Osteocyte (in vitro differentiated cells): ENCODE measurements around the gene UFSP2. TPM values are rescaled to one million over a fixed set of nuclear protein-coding genes. Genes with fewer than 3 reads are reported as not detected.

Experiments
- DNase-seq: peaks from one replicate; pipeline ENCODE4 v3.0.0; 2021; ENCODE audit warnings: mixed read lengths; ENCODE audit not compliant: unreplicated experiment; ENCODE audit errors: extremely low spot score
- H3K27ac Mint-ChIP-seq: one replicate; pipeline ENCODE4 v1.8.0; 2021; ENCODE audit warnings: mild to moderate bottlenecking, mixed read lengths; ENCODE audit not compliant: unreplicated experiment
- H3K27me3 Mint-ChIP-seq: one replicate; pipeline ENCODE4 v1.8.0; 2021; ENCODE audit warnings: mixed read lengths; ENCODE audit not compliant: unreplicated experiment
- H3K36me3 Mint-ChIP-seq: one replicate; pipeline ENCODE4 v1.8.0; 2021; ENCODE audit warnings: mixed read lengths; ENCODE audit not compliant: unreplicated experiment
- H3K4me1 Mint-ChIP-seq: one replicate; pipeline ENCODE4 v1.8.0; 2021; ENCODE audit warnings: mixed read lengths; ENCODE audit not compliant: unreplicated experiment
- H3K4me3 Mint-ChIP-seq: one replicate; pipeline ENCODE4 v1.8.0; 2021; ENCODE audit warnings: mild to moderate bottlenecking, moderate library complexity, mixed read lengths; ENCODE audit not compliant: unreplicated experiment
- H3K9me3 Mint-ChIP-seq: one replicate; pipeline ENCODE4 v1.8.0; 2021; ENCODE audit warnings: mixed read lengths; ENCODE audit not compliant: unreplicated experiment
- CTCF ChIP-seq: fragments of 200-600 bp; sonication (generic); IDR thresholded peaks from 2 replicates; pipeline ENCODE4 v1.5.0; 2021; ENCODE audit warnings: antibody characterized with exemption, mild to moderate bottlenecking, moderate library complexity
- total RNA-seq: library from RNA; stranded (reverse); gene quantifications from 2 replicates; pipeline ENCODE4 v1.2.1, GENCODE V29; 2021

The UFSP2 gene
- total RNA-seq, 1 donor from 2014 or later: 28.6 TPM

GRCh38 chr4:185470501-185471195 is 44.9 kb upstream of the UFSP2 start:
- peaks cover 20% of the 10 kb centered on the region for H3K4me1 Mint-ChIP-seq
- H3K27me3 Mint-ChIP-seq: peaks cover 8% of the 10 kb centered on the region
- no peaks in the 10 kb centered on the region for H3K36me3 Mint-ChIP-seq
- H3K27ac Mint-ChIP-seq: peak overlapping the region; percentile 57
- H3K4me3 Mint-ChIP-seq: peak overlapping the region; percentile 84
- TF ChIP-seq CTCF: no peak
- H3K9me3 Mint-ChIP-seq: no peaks in the 10 kb centered on the region
- no peak for DNase-seq

GRCh38 chr4:185469580-185470154 is 43.9 kb upstream of the UFSP2 start:
- Mint-ChIP-seq H3K36me3 (no peaks in the 10 kb centered on the region), H3K4me3 (no peak overlapping the region), H3K27ac (no peak overlapping the region), H3K4me1 (peaks cover 24% of the 10 kb centered on the region), H3K27me3 (peaks cover 8% of the 10 kb centered on the region), H3K9me3 (no peaks in the 10 kb centered on the region)
- no peak for DNase-seq
- TF ChIP-seq CTCF: no peak

- Mint-ChIP-seq H3K9me3 (no peaks in the 10 kb centered on the region), H3K4me1 (peaks cover 24% of the 10 kb centered on the region), H3K27me3 (peaks cover 8% of the 10 kb centered on the region)
Measured at GRCh38 chr4:185468999-185469398, 43.2 kb upstream of the UFSP2 start.

GRCh38 chr4:185467991-185468390 is 42.2 kb upstream of the UFSP2 start:
- DNase-seq: no peak
- TF ChIP-seq CTCF: no peak
- no peak overlapping the region for H3K4me3 Mint-ChIP-seq
- peaks cover 8% of the 10 kb centered on the region for H3K27me3 Mint-ChIP-seq
- no peak overlapping the region for H3K27ac Mint-ChIP-seq
- H3K9me3 Mint-ChIP-seq: no peaks in the 10 kb centered on the region
- H3K36me3 Mint-ChIP-seq: no peaks in the 10 kb centered on the region
- H3K4me1 Mint-ChIP-seq: peaks cover 24% of the 10 kb centered on the region

More at GRCh38 chr4:185468999-185469398, 43.2 kb upstream of the UFSP2 start:
- no peak for DNase-seq
- Mint-ChIP-seq H3K4me3 (no peak overlapping the region), H3K27ac (no peak overlapping the region), H3K36me3 (no peaks in the 10 kb centered on the region)
- TF ChIP-seq CTCF: no peak

GRCh38 chr4:185467101-185467500 is 41.3 kb upstream of the UFSP2 start:
- H3K4me1 Mint-ChIP-seq: peaks cover 24% of the 10 kb centered on the region
- DNase-seq: no peak
- peak overlapping the region; percentile 52 for H3K27ac Mint-ChIP-seq
- H3K27me3 Mint-ChIP-seq: peaks cover 8% of the 10 kb centered on the region
- H3K36me3 Mint-ChIP-seq: no peaks in the 10 kb centered on the region
- peak overlapping the region; percentile 56 for H3K4me3 Mint-ChIP-seq
- no peaks in the 10 kb centered on the region for H3K9me3 Mint-ChIP-seq
- TF ChIP-seq CTCF: no peak
